Keratinocyte (primary cell): ENCODE measurements around the gene STKLD1.

Source experiments
- CTCF ChIP-seq, 3 experiments: IDR thresholded peaks in 1 of 3; conservative IDR thresholded peaks in 1 of 3; optimal IDR thresholded peaks in 1 of 3; 2 replicates in 2 of 3; 3 replicates in 1 of 3; pipeline versions ENCODE3 to v1.5.1; 2011; ENCODE audit warnings: low read length in 3 of 3, mild to moderate bottlenecking in 3 of 3, moderate library complexity in 2 of 3, control low read depth in 1 of 3, inconsistent platforms in 1 of 3; ENCODE audit not compliant: insufficient read depth in 2 of 3; ENCODE audit errors: extremely low read depth in 1 of 3
- EZH2 ChIP-seq: IDR thresholded peaks from one replicate; pipeline ENCODE4 v1.6.1; 2012; ENCODE audit warnings: inconsistent platforms, mild to moderate bottlenecking, low read length, moderate library complexity

GRCh38 chr9:133354766-133355165 is 21.4 kb upstream of the STKLD1 start:
- TF ChIP-seq CTCF (optimal IDR thresholded peaks at IDR 0.05 in 1 of 3, IDR thresholded peaks at IDR 0.05 in 1 of 3, conservative IDR thresholded peaks at IDR 0.05 in 1 of 3; ENCODE audit: extremely low read depth in 1 of 3, insufficient read depth in 2 of 3, low read length in 3 of 3): no peak
- no peak for TF ChIP-seq EZH2
